Kidney (tissue), 14 donors: ENCODE data around the gene NAGK. TPM values are rescaled to one million over a fixed set of nuclear protein-coding genes. Genes with fewer than 3 reads are reported as not detected.

Source experiments
- DNase-seq, 5 donors: peaks; one replicate each; pipeline ENCODE4 v3.0.0-alpha.2; 2013 to 2020
- FAIRE-seq: peaks from 2 replicates; lab custom pipeline; 2012; peaks lifted over from hg19 to GRCh38; lab: Jason Lieb, UNC
- H3K27ac ChIP-seq, 2 donors: one replicate each; pipeline ENCODE4 v1.7.0; 2013; ENCODE audit warnings: low read depth in 2 of 2, low read length in 2 of 2, inconsistent platforms in 1 of 2
- H3K27me3 ChIP-seq: one replicate; pipeline ENCODE4 v1.7.1; 2013; ENCODE audit warnings: low read length, inconsistent platforms; ENCODE audit not compliant: control insufficient read depth, insufficient read depth
- H3K36me3 ChIP-seq, 3 donors: one replicate each; pipeline versions ENCODE4 v1.7.0 to v1.7.1; 2013; ENCODE audit warnings: low read length in 3 of 3, control low read depth in 1 of 3, inconsistent platforms in 1 of 3; ENCODE audit not compliant: insufficient read depth in 3 of 3, control insufficient read depth in 2 of 3
- H3K4me1 ChIP-seq, 3 donors: one replicate each; pipeline versions ENCODE4 v1.7.0 to v1.7.1; 2013; ENCODE audit warnings: low read length in 3 of 3, inconsistent platforms in 1 of 3, low read depth in 1 of 3; ENCODE audit not compliant: control insufficient read depth in 2 of 3, insufficient read depth in 2 of 3
- H3K4me3 ChIP-seq, 3 donors: one replicate each; pipeline versions ENCODE4 v1.7.0 to v1.8.1; 2013; ENCODE audit warnings: low read length in 3 of 3, control low read depth in 1 of 3, inconsistent platforms in 1 of 3
- H3K9ac ChIP-seq, 3 donors: one replicate each; pipeline versions ENCODE4 v1.7.0 to v1.7.1; 2013; ENCODE audit warnings: low read length in 3 of 3, control low read depth in 1 of 3, inconsistent platforms in 1 of 3
- H3K9me3 ChIP-seq, 3 donors: one replicate each; pipeline versions ENCODE4 v1.7.0 to v1.7.1; 2013; ENCODE audit warnings: low read length in 3 of 3, control low read depth in 1 of 3, inconsistent platforms in 1 of 3; ENCODE audit not compliant: control insufficient read depth in 2 of 3, insufficient read depth in 1 of 3
- CTCF ChIP-seq: IDR thresholded peaks from 3 replicates; pipeline ENCODE4 v1.5.1; 2012; ENCODE audit warnings: mild to moderate bottlenecking, moderate library complexity, borderline replicate concordance; ENCODE audit not compliant: insufficient read depth; ENCODE audit errors: extremely low read depth
- intact Hi-C: fragments of 100-400 bp; cut with DNase I; formaldehyde crosslinking; loops from one replicate; pipeline ENCODE4 v1.11.1; 2022
- polyA plus RNA-seq: library from polyadenylated mRNA; stranded (reverse); fragments of 350-450 nt; fragmentation: Illumina TruSeq; extraction: RNeasy Lipid Tissue Mini Kit (QIAGEN cat#74804); gene quantifications from one replicate; pipeline ENCODE4 v1.2.3, GENCODE V29; 2014; ENCODE audit warnings: low read depth, low replicate concordance; ENCODE audit not compliant: insufficient read depth
- total RNA-seq: library from RNA; stranded (reverse); fragmentation: NEBNext Ultra II Directional; extraction: Animal tissue kit (Norgen Biotek cat#: 25700); gene quantifications from one replicate; pipeline ENCODE4 v1.2.1, GENCODE V29; 2021
- donor health status: control.
- donor health status: control.
- donor health status: control.
- donor health status: control.
- donor health status: control.
- donor health status: DM: yes; HTN: yes; CAD: no.
- donor health status: Normal renal cell carcinoma (clear cell type).

Gene NAGK
- total and polyA plus RNA-seq, 2 donors from 2014 or later = 102 to 113 TPM

DNA sequence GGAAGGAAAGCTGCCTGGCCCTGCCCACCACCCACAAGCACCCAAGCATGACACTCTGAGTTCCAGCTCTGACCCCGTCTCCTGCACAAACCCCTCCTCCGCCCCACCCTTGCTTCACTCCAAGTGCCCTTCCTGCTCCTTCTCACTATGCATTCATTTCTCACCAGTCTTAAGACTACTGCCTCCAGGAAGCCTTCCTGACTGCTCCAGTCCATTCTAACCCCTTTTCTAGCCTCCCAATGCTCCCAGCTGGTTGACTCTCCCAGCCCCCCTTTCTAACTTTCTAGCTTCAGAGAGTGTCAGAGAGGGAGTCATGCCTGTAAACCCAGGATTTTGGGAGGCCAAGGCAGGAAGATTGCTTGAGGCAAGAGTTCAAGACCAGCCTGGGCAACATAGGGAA lies 8.2 kb upstream of the NAGK start:
- DNase-seq (no peak), FAIRE-seq (no peak)
- H3K36me3 ChIP-seq = no peaks in the 10 kb centered on the region
- no peak for TF ChIP-seq CTCF
- intact Hi-C loops = no loop called here
- no peaks in the 10 kb centered on the region for H3K4me1 ChIP-seq
- no peak overlapping the region for H3K4me3 ChIP-seq
- no peaks in the 10 kb centered on the region for H3K27me3 ChIP-seq
- no peak overlapping the region for H3K9ac ChIP-seq
- no peak overlapping the region for H3K27ac ChIP-seq
- no peaks in the 10 kb centered on the region for H3K9me3 ChIP-seq

DNA sequence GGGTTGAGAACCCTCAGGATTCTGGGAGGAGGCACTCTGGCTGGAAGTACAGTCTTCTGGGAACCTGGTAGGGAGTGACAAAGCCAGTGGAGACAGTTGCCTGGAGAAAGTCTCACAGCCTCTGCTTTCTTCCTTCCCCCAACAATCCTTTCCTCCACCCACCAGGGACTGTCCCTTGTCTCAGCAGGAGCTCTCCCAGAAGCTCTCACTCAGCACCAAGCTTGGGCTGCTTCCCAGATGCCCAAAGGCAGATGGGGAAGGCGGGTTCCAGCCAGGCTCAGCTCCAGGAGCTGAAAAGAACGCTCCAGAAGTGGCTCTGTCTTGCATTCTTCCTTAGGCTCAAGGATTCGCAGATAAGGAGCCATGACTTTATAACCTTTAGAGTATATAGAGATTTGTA lies 7.6 kb upstream of the NAGK start:
- H3K27ac ChIP-seq = no peak overlapping the region
- intact Hi-C loops = no loop called here
- H3K36me3 ChIP-seq = no peaks in the 10 kb centered on the region
- no peak for TF ChIP-seq CTCF
- no peaks in the 10 kb centered on the region for H3K27me3 ChIP-seq
- no peaks in the 10 kb centered on the region for H3K9me3 ChIP-seq
- DNase-seq (no peak), FAIRE-seq (no peak)
- no peak overlapping the region for H3K4me3 ChIP-seq
- H3K9ac ChIP-seq = no peak overlapping the region
- no peaks in the 10 kb centered on the region for H3K4me1 ChIP-seq

DNA sequence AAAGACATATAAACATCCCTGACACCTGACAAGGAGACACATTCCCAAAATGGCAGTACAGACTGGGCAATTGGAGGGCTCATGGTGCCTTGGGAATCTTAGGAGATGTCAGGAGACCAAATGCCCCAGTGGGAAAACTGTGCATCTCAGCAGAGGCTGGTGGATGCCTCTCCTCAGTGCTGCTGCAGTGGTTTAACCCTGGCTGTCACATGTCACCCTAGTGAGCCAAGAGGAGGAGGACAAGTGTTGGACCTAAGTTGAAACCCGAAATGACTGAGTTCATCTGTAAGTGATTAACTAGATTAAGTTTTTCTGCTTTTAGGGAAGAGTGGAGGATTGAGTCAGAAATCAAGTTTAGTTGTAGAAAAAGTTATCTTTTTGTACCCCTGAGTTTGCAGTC lies 5.2 kb upstream of the NAGK start:
- Histone ChIP-seq H3K9ac (no peak overlapping the region), H3K9me3 (no peaks in the 10 kb centered on the region), H3K27ac (no peak overlapping the region), H3K27me3 (no peaks in the 10 kb centered on the region), H3K36me3 (no peaks in the 10 kb centered on the region), H3K4me3 (no peak overlapping the region), H3K4me1 (peaks cover 0 to 2% (median 0%) of the 10 kb centered on the region in 3 donors)
- no peak for TF ChIP-seq CTCF
- no peak for FAIRE-seq
- no peak for DNase-seq
- intact Hi-C loops = no loop called here

DNA sequence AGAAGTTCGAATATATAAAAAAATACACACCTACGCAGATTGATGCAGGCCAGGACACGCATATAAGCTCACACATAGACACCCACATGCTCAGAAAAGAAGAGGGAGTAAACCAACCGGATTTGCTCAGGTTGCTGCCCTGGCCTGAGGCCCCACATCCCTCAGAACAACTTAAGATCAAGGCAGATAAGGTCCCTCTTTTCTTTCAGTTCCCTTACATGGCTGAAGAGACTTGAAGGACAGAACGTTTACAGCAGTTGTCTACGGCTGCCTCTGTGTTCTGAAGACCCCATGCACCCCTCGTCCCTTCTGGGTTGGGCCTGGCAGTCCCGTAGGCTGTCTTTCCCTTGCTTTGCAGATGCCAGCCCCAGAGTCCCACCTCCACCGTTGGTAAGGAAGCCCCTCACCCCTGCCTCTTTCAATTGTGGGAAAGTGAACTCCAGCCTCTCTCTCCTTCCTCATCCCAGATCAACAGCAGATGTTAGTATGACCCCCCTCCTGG lies 4.3 kb upstream of the NAGK start:
- no peak overlapping the region for H3K4me3 ChIP-seq
- H3K36me3 ChIP-seq = no peaks in the 10 kb centered on the region
- H3K27me3 ChIP-seq = no peaks in the 10 kb centered on the region
- H3K9me3 ChIP-seq = no peaks in the 10 kb centered on the region
- FAIRE-seq (no peak), DNase-seq (no peak)
- TF ChIP-seq CTCF = no peak
- H3K4me1 ChIP-seq = peaks cover 0 to 6% (median 0%) of the 10 kb centered on the region in 3 donors
- intact Hi-C loops = no loop called here
- H3K9ac ChIP-seq = no peak overlapping the region
- H3K27ac ChIP-seq = no peak overlapping the region
